Measurements from ENCODE around the gene RIPOR3. TPM values are rescaled to one million over a fixed set of nuclear protein-coding genes. Genes with fewer than 3 reads are reported as not detected.
"Not testable (repeated sequence)": the region's sequence is repeated elsewhere in the genome, so short reads cannot be mapped to it uniquely, and the experiment has no call there.

The RIPOR3 gene
- total RNA-seq, 1 experiment from 2014 or later = 0.47 TPM

DNA sequence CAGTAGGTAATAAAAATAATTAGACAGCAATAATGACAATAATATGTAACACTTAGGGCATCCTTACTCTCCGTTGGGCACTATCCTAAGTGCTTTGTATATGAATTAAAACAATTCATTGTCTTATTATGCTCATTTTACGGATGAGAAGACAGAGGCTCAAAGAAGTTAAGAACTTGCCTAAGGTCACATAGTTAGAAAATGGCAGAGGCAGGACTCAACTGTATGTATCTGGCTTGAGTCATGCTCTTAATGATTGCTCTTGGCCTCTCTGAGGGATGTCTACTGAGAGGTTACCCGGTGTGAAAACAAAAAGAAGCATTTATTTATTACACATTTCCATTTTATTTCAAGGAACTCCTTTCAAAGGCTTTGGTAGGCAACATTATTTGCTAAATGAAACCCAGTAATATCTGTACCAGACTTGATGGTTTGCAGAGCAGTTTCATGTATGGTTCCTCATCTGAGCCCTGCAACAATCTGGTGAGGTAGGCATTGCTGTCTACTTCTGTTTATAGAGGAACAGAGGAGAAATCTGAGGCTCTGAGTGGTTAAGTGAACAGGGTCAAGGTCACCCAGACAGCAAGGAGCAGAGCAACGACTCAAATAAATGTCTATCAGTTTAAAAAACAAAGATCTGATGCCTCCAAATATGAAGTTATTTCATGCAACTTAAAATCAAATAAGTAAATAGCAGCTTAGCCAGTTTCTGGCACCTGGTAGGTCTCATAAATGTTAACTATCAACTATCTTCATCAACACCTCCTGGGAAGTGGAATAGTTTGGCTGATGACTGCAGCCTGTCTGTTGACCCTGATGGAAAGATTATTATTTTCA is 35.8 kb upstream of the RIPOR3 start:
- no peak for DNase-seq (ENCODE audit: low read depth)
- in situ Hi-C loops (cut with HindIII; ENCODE audit: low pct_unique_long_range_greater_than_20kb, low sequenced_read_pairs) = no loop called here

DNA sequence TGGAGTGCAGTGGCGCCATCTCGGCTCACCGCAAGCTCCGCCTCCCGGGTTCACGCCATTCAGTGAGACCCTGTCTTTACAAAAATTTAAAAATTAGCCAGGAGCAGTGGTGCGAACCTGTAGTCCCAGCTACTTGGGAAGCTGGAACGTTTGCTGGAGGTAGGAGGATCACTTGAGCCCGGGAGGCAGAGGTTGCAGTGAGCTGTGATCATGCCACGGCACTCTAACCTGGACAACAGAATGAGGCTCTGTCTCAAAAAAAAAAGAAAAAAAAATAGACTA is 34.3 kb upstream of the RIPOR3 start:
- in situ Hi-C loops (cut with HindIII; ENCODE audit: low pct_unique_long_range_greater_than_20kb, low sequenced_read_pairs) = no loop called here
- DNase-seq (ENCODE audit: low read depth) = peak; percentile 70

DNA sequence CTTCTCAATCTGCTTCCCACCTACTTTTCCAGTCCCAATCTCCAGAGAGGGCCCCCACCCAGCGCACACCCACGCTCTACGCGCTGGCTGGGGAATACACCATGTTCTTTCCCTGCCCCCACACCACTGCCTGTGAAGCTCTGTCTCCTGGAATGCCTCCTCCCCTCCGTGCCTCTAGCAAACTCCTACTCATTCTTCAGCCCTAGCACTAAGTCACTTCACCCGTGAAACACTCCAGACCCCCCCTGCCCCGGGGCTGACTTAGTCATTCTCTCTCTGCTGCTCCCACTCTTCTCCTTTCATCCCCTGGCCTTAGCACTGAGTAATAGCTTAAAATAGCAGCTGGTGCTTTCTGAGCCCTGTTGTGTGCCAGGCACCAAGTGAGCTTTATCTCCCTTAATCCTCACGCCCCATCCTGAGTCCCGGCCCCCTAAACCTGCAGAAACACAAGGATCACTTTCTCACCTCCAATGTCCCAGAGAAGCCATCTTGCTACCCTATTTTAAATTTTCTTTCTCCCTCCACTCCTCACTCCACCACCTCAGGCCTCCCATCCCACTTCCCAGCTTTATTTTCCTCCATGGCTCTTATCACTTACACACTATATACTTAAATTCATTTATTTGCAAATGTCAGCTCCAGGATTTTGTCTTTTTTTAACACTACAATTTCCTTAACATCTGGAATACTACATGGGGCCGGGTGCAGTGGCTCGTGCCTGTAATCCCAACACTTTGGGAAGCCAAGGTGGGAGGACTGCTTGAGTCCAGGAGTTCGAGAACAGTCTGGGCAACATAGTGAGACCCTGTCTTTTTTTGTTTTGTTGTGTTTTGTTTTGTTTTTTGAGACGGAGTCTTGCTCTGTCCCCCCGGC is 33.7 kb upstream of the RIPOR3 start:
- in situ Hi-C loops (cut with HindIII; ENCODE audit: low pct_unique_long_range_greater_than_20kb, low sequenced_read_pairs) = no loop called here
- peak; percentile 98 for DNase-seq (ENCODE audit: low read depth)

DNA sequence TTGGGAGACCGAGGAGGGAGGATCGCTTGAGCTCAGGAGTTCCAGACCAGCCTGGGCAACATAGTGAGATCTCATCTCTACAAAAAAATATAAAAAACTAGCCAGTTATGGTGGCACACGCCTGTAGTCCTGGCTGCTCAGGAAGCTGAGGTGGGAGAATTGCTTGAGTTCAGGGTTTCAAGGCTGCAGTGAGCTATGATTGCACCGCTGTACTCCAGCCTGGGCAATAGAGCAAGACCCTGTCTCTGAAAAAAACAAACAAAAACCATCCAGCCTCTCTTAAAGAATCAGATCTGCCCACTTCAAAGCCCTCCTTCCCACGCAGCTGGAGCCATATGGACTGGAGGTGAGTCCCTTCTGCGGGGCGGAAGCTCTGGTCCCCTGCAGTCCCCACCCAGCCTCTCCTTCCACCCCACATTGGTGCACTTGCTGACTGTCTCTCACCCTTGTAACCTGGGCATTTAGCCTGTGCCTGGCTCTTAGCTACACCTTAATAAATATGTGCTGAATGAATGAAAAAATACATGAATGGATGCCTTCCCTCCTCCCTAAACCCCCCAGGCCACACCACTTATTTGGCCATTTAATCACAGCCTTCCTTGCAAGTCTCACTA is 32.9 kb upstream of the RIPOR3 start:
- in situ Hi-C loops (cut with HindIII; ENCODE audit: low pct_unique_long_range_greater_than_20kb, low sequenced_read_pairs) = no loop called here
- DNase-seq (ENCODE audit: low read depth) = no peak

DNA sequence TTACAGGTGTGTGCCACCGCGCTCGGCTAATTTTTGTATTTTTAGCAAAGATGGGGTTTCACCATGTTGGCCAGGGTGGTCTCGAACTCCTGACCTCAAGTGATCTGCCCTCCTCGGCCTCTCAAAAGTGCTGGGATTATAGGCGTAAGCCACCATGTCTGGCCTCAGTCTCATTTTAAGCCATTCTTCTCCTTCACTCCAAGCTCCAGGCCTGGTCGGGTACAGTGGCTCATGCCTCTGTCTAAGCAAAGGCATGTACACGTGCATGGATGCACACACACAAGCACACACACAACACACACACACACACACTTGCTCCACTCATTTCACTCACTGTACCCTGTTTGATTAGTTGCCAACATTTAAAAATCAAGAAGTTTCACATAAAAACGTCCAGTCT is 32.3 kb upstream of the RIPOR3 start:
- in situ Hi-C loops (cut with HindIII; ENCODE audit: low pct_unique_long_range_greater_than_20kb, low sequenced_read_pairs) = no loop called here
- DNase-seq (ENCODE audit: low read depth) = no peak

DNA sequence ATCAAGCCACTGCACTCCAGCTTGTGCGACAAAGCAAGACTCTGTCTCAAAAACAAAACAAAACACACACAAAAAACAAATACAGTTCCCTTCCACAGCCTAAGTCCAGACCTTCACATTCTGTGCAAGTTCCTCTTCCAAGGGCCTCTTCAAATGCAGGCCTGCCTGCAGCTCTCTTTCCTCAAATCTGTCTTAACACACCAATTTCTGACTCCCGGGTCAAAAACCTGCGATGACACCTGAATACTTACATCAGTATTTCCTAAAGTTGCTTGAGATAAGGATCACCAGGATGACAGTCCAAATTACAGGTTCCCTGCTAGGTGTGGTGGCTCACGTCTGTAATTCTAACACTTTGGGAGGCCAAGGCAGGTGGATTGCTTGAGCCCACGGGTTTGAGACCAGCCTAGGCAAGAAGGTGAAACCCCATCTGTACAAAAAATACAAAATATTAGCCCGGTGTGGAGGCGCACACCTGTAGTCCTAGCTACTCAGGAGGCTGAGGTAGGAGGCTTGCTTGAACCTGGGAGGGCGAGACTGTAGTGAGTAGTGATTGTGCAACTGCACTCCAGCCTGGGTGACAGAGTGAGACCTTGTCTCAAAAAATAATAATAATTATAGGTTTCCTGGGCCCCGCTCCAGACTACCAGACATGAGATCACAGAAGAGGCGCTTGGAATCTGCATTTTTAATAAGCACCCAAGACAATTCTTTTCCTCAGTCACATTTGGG is 31.2 kb upstream of the RIPOR3 start:
- in situ Hi-C loops (cut with HindIII; ENCODE audit: low pct_unique_long_range_greater_than_20kb, low sequenced_read_pairs) = no loop called here
- DNase-seq (ENCODE audit: low read depth) = no peak

DNA sequence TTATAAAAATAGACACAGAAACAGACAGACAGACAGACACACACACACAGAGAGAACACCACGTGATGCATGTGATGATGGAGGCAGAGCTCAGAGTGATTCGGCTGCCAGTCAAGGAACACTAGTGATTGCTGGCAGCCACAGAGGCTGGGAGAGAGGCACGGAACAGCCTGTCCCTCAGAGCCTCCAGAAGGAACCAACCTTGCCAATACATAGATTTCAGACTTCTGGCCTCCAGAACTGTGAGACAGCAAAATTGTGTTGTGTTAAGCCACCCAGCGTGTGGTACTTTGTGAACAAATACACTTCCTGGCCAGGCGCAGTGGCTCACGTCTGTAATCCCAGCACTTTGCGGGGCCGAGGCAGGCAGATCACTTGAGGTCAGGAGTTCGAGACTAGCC is 30.5 kb upstream of the RIPOR3 start:
- DNase-seq (ENCODE audit: low read depth) = peak; percentile 71
- in situ Hi-C loops (cut with HindIII; ENCODE audit: low pct_unique_long_range_greater_than_20kb, low sequenced_read_pairs) = no loop called here

DNA sequence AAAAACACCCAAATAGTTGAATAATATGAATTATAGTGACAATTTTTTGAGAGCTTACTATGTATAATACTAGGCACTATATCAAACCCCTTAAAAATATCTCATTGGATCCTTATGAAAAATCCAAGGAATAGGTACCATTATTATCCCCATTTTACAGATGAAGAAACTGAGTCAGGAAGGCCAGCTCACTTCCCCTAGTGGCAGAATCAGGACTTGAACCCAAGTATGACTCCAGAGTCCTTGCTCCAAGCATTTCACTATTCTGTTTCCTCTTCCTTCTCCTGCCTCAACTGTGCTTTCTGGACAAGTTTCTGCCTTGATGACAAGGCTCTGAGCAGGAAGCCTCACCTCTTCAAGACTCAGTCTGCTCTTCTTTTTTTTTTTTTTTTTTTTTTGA is 29.2 kb upstream of the RIPOR3 start:
- DNase-seq (ENCODE audit: low read depth) = no peak
- in situ Hi-C loops (cut with HindIII; ENCODE audit: low pct_unique_long_range_greater_than_20kb, low sequenced_read_pairs) = no loop called here

DNA sequence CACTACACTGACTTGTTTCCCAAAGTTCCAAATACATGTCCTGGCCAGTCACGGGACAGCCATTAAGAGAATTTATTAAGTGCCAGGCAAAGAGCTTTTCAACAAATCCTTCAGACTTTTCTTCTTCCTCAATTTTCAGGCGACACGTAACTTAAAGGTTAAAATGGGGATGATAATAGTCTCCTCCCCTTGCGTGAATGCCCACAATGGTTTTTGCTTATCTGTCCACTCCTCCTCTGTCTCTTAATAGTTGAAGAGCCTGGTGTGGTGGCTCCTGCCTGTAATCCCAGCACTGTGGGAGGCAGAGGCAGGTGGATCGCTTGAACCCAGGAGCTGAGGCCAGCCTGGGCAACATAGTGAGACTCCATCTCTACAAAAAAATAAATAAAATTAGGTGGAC is 28.7 kb upstream of the RIPOR3 start:
- in situ Hi-C loops (cut with HindIII; ENCODE audit: low pct_unique_long_range_greater_than_20kb, low sequenced_read_pairs) = no loop called here
- DNase-seq (ENCODE audit: low read depth) = no peak

DNA sequence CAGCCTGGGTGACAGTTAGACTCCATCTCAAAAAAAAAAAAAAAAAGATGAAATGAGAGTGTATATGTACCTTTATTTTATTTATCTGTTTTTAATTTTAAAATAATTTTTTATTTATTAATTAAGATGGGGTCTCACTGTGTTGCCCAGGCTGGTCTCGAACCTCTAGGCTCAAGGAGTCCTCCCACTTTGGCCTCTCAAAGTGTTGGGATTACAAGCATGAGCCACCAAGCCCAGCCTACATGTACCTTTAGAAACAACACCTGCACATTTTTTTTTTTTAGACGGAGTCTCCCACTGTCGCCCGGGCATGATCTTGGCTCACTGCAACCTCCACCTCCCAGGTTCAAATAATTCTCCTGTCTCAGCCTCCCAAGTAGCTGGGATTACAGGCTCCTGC is 28.0 kb upstream of the RIPOR3 start:
- in situ Hi-C loops (cut with HindIII; ENCODE audit: low pct_unique_long_range_greater_than_20kb, low sequenced_read_pairs) = loop anchor here (10.0 kb wide), 1 partner anchor 75 kb away; no protein-coding TSS in a partner anchor

DNA sequence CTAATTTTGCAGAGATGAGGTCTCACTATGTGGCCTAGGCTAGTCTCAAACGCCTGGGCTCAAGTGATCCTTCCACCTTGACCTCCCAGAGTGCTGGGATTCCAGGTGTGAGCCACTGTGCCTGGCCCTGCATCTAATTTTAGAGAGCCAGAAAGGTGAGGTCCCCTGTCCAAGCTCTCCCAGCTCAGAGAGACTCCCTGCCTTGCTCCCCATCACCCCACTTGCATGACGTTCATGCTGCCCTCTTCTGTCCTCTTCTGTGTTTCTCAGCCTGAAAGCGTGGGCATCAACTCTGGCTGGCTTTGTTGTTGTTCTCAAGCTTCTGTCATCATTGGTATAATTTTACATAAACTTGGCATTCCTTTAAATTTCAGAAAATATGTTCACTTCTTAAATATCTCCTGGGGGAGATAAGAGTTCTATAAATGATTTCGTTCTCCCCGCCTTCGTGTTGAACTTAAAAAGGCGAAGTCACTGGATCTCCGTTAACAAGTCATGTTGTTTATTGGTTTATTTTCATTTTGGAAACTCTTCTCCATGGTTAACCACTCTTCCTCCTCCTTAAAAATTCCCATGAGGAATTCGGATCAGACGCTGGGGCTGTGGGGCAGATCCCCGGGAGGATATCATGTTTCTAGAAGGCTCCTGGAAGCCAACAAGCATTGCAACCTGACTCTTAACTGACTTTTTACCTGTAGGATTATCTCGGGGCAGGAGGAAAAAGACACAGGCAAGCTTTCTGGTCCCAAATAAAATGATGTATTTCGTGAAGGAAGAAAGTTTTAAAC is 26.8 kb upstream of the RIPOR3 start:
- DNase-seq (ENCODE audit: low read depth) = no peak
- in situ Hi-C loops (cut with HindIII; ENCODE audit: low pct_unique_long_range_greater_than_20kb, low sequenced_read_pairs) = loop anchor here (10.0 kb wide), 1 partner anchor 73 kb away; no protein-coding TSS in a partner anchor

More for the DNA sequence above, 28.0 kb upstream of the RIPOR3 start:
- no peak for DNase-seq (ENCODE audit: low read depth)

DNA sequence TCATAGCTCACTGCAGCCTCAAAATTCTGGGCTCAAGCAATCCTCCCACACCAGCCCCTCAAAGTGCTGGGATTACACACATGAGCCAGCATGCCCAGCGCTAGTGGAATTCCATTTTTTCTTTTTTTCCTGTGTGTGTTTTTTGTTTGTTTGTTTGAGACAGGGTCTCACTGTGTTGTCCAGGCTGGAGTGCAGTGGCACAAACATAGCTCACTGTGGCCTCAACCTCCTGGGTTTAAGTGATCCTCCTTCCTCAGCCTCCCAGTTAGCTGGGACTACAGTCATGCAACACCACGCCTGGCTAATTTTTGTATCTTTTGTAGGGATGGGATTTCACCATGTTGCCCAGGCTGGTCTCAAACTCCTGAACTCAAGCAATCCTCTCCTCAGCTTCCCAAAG is 26.0 kb upstream of the RIPOR3 start:
- in situ Hi-C loops (cut with HindIII; ENCODE audit: low pct_unique_long_range_greater_than_20kb, low sequenced_read_pairs) = loop anchor here (10.0 kb wide), 1 partner anchor 73 kb away; no protein-coding TSS in a partner anchor

DNA sequence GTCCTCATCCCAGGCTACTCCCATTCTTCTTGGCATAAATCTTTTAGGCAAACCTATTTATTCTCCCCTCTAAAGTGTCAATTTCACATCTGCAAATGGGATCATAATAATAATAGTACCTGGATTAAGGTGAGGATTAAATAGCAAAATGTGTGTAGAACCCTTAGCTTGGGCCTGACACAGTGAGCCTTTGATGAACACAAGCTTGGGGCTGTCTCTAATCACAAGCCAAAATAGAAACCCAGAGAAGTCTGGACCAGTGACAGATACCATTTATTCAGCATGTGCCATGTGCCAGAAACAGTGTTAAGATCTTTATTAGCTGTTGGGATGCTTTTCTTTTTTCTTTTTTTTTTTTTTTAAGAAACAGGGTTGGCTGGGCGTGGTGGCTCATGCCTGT is 25.2 kb upstream of the RIPOR3 start:
- no peak for DNase-seq (ENCODE audit: low read depth)
- in situ Hi-C loops (cut with HindIII; ENCODE audit: low pct_unique_long_range_greater_than_20kb, low sequenced_read_pairs) = loop anchor here (10.0 kb wide), 1 partner anchor 72 kb away; no protein-coding TSS in a partner anchor

More for the DNA sequence above, 26.0 kb upstream of the RIPOR3 start:
- no peak for DNase-seq (ENCODE audit: low read depth)

DNA sequence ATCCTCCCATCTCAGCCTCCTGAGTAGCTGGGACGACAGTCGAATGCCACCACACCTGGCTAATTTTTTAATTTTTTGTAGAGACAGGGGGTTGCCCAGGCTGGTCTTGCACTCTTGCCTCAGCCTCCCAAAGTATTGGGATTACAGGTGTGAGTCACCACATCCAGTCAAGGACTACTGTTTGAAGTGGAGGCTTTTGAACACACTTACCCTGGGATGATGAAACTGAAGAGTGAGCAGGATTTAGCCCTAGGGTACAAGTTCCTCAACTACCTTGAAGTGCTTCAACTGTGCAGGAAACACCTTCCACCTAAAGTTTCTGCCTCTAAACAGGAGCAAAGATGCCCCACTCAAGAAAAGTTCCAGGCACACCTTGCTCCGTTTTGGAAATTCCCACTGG is 24.4 kb upstream of the RIPOR3 start:
- DNase-seq (ENCODE audit: low read depth) = no peak
- in situ Hi-C loops (cut with HindIII; ENCODE audit: low pct_unique_long_range_greater_than_20kb, low sequenced_read_pairs) = loop anchor here (10.0 kb wide), 1 partner anchor 71 kb away; no protein-coding TSS in a partner anchor

DNA sequence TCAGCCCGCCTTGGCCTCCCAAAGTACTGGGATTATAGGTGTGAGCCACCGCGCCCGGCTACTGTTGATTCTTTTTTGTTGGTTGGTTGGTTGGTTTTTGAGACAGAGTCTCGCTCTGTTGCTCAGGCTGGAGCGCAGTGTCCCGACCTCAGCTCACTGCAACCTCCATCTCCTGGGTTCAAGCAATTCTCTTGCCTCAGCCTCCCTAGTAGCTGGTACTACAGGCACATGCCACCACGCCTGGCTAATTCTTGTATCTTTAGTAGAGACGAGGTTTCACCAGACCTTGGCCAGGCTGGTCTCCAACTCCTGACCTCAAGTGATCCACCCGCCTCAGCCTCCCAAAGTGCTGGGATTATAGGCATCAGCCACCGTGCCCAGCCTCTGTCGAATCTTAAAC is 23.1 kb upstream of the RIPOR3 start:
- DNase-seq (ENCODE audit: low read depth) = not testable (repeated sequence)
- in situ Hi-C loops (cut with HindIII; ENCODE audit: low pct_unique_long_range_greater_than_20kb, low sequenced_read_pairs) = loop anchor here (10.0 kb wide), 1 partner anchor 70 kb away; no protein-coding TSS in a partner anchor

DNA sequence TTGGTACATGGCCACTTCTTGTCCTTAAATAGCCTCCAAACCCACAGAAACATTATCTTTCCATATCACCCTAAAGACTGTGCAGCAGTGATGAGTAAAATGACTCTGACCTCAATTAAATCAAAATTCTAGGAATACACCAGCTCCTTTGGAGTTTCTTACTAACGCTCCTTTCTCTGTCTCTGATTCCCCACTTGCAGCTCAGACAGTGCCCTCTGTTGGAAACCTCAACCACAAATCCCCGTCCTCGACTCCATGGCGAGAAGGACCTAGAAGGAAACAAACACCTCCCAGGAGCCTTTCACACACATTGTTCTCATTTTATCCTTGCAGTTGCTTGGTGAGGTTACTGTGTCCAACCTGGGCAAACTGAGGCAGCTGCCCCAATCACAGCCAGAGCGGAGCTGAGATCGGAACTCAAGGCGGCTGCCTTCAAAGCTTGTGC is 22.3 kb upstream of the RIPOR3 start:
- no peak for DNase-seq (ENCODE audit: low read depth)

More for the DNA sequence above, 22.3 kb upstream of the RIPOR3 start:
- in situ Hi-C loops (cut with HindIII; ENCODE audit: low pct_unique_long_range_greater_than_20kb, low sequenced_read_pairs) = loop anchor here (10.0 kb wide), 1 partner anchor 69 kb away; no protein-coding TSS in a partner anchor
